ENCODE data around the gene PARVA. TPM values are rescaled to one million over a fixed set of nuclear protein-coding genes. Genes with fewer than 3 reads are reported as not detected.
A peak's percentile ranks its signal among the peaks of the same experiment; 100 is the strongest.

The PARVA gene
- total and polyA plus RNA-seq, 2 of the 4 experiments (the other 2 are of a cell fraction) = 65.2 to 80.2 TPM

- no peak overlapping the region for H3K27ac ChIP-seq (ENCODE audit: insufficient read depth, low read length)
- H3K9me3 ChIP-seq (ENCODE audit: control insufficient read depth, insufficient read depth, low read length) = no peaks in the 10 kb centered on the region
- in situ Hi-C loops (cut with MboI; ENCODE audit: low sequenced_read_pairs) = no loop called here
Measured at GRCh38 chr11:12461516-12461915, 84.1 kb downstream of the PARVA start.

More at GRCh38 chr11:12461516-12461915, 84.1 kb downstream of the PARVA start:
- POLR2A ChIA-PET (ENCODE audit: unreplicated experiment) = no interaction called here
- Histone ChIP-seq H3K27me3 (ENCODE audit: control insufficient read depth, insufficient read depth, low read length) (no peaks in the 10 kb centered on the region), H2AK5ac (ENCODE audit: low read depth, low read length) (no peak overlapping the region), H2BK120ac (ENCODE audit: low read depth, low read length) (no peak overlapping the region), H4K5ac (ENCODE audit: low read depth, low read length) (no peak overlapping the region), H4K91ac (ENCODE audit: insufficient read depth, low read depth, low read length) (no peak overlapping the region), H3K23ac (ENCODE audit: low read depth, low read length) (no peak overlapping the region), H3K79me1 (ENCODE audit: low read depth in 1 of 2, low read length in 2 of 2) (peaks cover 54 to 89% of the 10 kb centered on the region in 2 experiments), H3K4me1 (ENCODE audit: control insufficient read depth, insufficient read depth, low read length) (peaks cover 25% of the 10 kb centered on the region), H3K9ac (ENCODE audit: low read depth, low read length) (no peak overlapping the region), H2BK5ac (ENCODE audit: low read depth, low read length, poor library complexity, severe bottlenecking) (no peak overlapping the region), H4K8ac (ENCODE audit: low read depth in 2 of 2, low read length in 2 of 2) (no peak overlapping the region), H3K4me3 (ENCODE audit: insufficient read depth, low read depth, low read length) (no peak overlapping the region), H3K36me3 (ENCODE audit: control insufficient read depth, insufficient read depth, low read length) (peaks cover 5% of the 10 kb centered on the region; the same call in 1 of the 2 replicates), H3K14ac (replicated peaks; ENCODE audit: low read depth, low read length) (no peak overlapping the region), H2BK15ac (ENCODE audit: low read depth, low read length) (no peak overlapping the region), H2AK9ac (replicated peaks; ENCODE audit: low read depth, low read length, poor library complexity) (peak overlapping the region; percentile 44), H2AFZ (replicated peaks; ENCODE audit: low read length, poor library complexity) (no peak overlapping the region), H3K56ac (ENCODE audit: extremely low read depth, insufficient read depth, low read length) (no peak overlapping the region), H3K4me2 (ENCODE audit: low read depth, low read length) (no peak overlapping the region), H3K9me1 (ENCODE audit: insufficient read depth, low read length) (peaks cover 37% of the 10 kb centered on the region), H3K4ac (ENCODE audit: low read depth, low read length) (no peak overlapping the region), H4K20me1 (ENCODE audit: insufficient read depth, low read length) (peaks cover 67% of the 10 kb centered on the region), H3K18ac (ENCODE audit: low read depth, low read length) (no peak overlapping the region), H2BK20ac (ENCODE audit: low read depth, low read length) (no peak overlapping the region)
- dilution Hi-C loops (cut with HindIII; ENCODE audit: low sequenced_read_pairs, unreplicated experiment) = no loop called here
- no TSS peak for BruUV-seq (replicated peaks)
- ATAC-seq (ENCODE audit: low read depth) = no peak
- intact Hi-C loops (cut with micrococcal nuclease) = no loop called here
- no peak for DNase-seq
- CTCF ChIA-PET = no interaction called here
- TF ChIP-seq FOS (IDR thresholded peaks at IDR 0.05; ENCODE audit: low read depth, low read length) (no peak), CHD1 (IDR thresholded peaks at IDR 0.05; ENCODE audit: low read depth, low read length) (no peak), SMC3 (IDR thresholded peaks at IDR 0.05; ENCODE audit: low read depth, low read length) (no peak), CTCF (conservative IDR thresholded peaks at IDR 0.05; ENCODE audit: low read depth, low read length) (no peak), RAD21 (IDR thresholded peaks at IDR 0.05; ENCODE audit: low read length) (no peak), MXI1 (IDR thresholded peaks at IDR 0.05; ENCODE audit: borderline replicate concordance, low read depth, low read length) (no peak), CEBPB (IDR thresholded peaks at IDR 0.05; ENCODE audit: low read depth, low read length) (no peak)
- TF ChIP-seq, protein P1, sequence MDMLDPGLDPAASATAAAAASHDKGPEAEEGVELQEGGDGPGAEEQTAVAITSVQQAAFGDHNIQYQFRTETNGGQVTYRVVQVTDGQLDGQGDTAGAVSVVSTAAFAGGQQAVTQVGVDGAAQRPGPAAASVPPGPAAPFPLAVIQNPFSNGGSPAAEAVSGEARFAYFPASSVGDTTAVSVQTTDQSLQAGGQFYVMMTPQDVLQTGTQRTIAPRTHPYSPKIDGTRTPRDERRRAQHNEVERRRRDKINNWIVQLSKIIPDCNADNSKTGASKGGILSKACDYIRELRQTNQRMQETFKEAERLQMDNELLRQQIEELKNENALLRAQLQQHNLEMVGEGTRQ (IDR thresholded peaks at IDR 0.05; ENCODE audit: low read depth, low read length) = no peak
- no CpG with 5 or more reads among the region's 5 CpGs for WGBS, 2 experiments (ENCODE audit: extremely low coverage in 2 of 2, insufficient read length in 1 of 2)
